ENCODE measurements around the gene CHRNB2. TPM values are rescaled to one million over a fixed set of nuclear protein-coding genes. Genes with fewer than 3 reads are reported as not detected.

The CHRNB2 gene
- total RNA-seq, 4 donors from 2014 or later = not detected

- H3K4me1 ChIP-seq = no peaks in the 10 kb centered on the region
- DNase-seq (ENCODE audit: low spot score in 2 of 2) = no peak
- no peaks in the 10 kb centered on the region for H3K9me3 ChIP-seq
- no peak overlapping the region for H3K27ac ChIP-seq
- TF ChIP-seq CTCF (IDR thresholded peaks at IDR 0.05) (no peak), POLR2A (IDR thresholded peaks at IDR 0.05) (no peak), EP300 (IDR thresholded peaks at IDR 0.05) (no peak)
- no peaks in the 10 kb centered on the region for H3K27me3 ChIP-seq
- H3K4me3 ChIP-seq = no peak overlapping the region
- peaks cover 10 to 99% (median 46%) of the 10 kb centered on the region in 3 donors for H3K36me3 ChIP-seq
Measured at GRCh38 chr1:154593390-154593789, 25.8 kb downstream of the CHRNB2 start.

- no peak overlapping the region for H3K4me3 ChIP-seq
- peaks cover 0 to 13% (median 8%) of the 10 kb centered on the region in 4 donors for H3K4me1 ChIP-seq
- no peaks in the 10 kb centered on the region for H3K27me3 ChIP-seq
- no peak for TF ChIP-seq EP300 (IDR thresholded peaks at IDR 0.05)
- no peak for TF ChIP-seq CTCF (IDR thresholded peaks at IDR 0.05)
- no peak for TF ChIP-seq POLR2A (IDR thresholded peaks at IDR 0.05)
- 81% methylated on average over 7 of the region's 7 CpGs for WGBS, 2 donors
- DNase-seq (ENCODE audit: low spot score in 2 of 2) = no peak
- H3K9me3 ChIP-seq = no peaks in the 10 kb centered on the region
- H3K27ac ChIP-seq = no peak overlapping the region
- H3K36me3 ChIP-seq = peaks cover 11 to 91% (median 32%) of the 10 kb centered on the region in 3 donors
Measured at GRCh38 chr1:154594811-154595210, 27.2 kb downstream of the CHRNB2 start.

GRCh38 chr1:154595621-154596020 lies 28.0 kb downstream of the CHRNB2 start:
- Histone ChIP-seq H3K4me1 (peaks cover 0 to 21% (median 15%) of the 10 kb centered on the region in 4 donors), H3K27me3 (no peaks in the 10 kb centered on the region), H3K4me3 (no peak overlapping the region), H3K27ac (no peak overlapping the region), H3K9me3 (no peaks in the 10 kb centered on the region), H3K36me3 (peaks cover 11 to 91% (median 36%) of the 10 kb centered on the region in 3 donors)
- DNase-seq (ENCODE audit: low spot score in 2 of 2) = no peak
- TF ChIP-seq CTCF (IDR thresholded peaks at IDR 0.05) (no peak), EP300 (IDR thresholded peaks at IDR 0.05) (no peak), POLR2A (IDR thresholded peaks at IDR 0.05) (no peak)
- WGBS, 2 donors = 86 to 87% methylated on average over 1 of the region's 1 CpG

GRCh38 chr1:154598871-154599635 lies 31.5 kb downstream of the CHRNB2 start:
- no peaks in the 10 kb centered on the region for H3K9me3 ChIP-seq
- H3K36me3 ChIP-seq = peaks cover 11 to 75% (median 31%) of the 10 kb centered on the region in 3 donors
- H3K27me3 ChIP-seq = no peaks in the 10 kb centered on the region
- no peak for DNase-seq (ENCODE audit: low spot score in 2 of 2)
- H3K4me3 ChIP-seq = no peak overlapping the region
- H3K27ac ChIP-seq = peak overlapping the region in 2 of 4 donors; percentile 40 to 64
- TF ChIP-seq CTCF (IDR thresholded peaks at IDR 0.05) (no peak), POLR2A (IDR thresholded peaks at IDR 0.05) (no peak), EP300 (IDR thresholded peaks at IDR 0.05) (no peak)
- 26 to 45% methylated on average over 3 of the region's 3 CpGs for WGBS, 2 donors
- peaks cover 0 to 53% (median 21%) of the 10 kb centered on the region in 4 donors for H3K4me1 ChIP-seq

- 64 to 70% methylated on average over 3 of the region's 3 CpGs for WGBS, 2 donors
- no peak overlapping the region for H3K4me3 ChIP-seq
- H3K36me3 ChIP-seq = peaks cover 11 to 68% (median 27%) of the 10 kb centered on the region in 3 donors
- H3K4me1 ChIP-seq = peaks cover 0 to 59% (median 24%) of the 10 kb centered on the region in 4 donors
- peak overlapping the region in 2 of 4 donors; percentile 40 to 64 for H3K27ac ChIP-seq
- TF ChIP-seq EP300 (IDR thresholded peaks at IDR 0.05) (no peak), CTCF (IDR thresholded peaks at IDR 0.05) (no peak), POLR2A (IDR thresholded peaks at IDR 0.05) (no peak)
- no peak for DNase-seq (ENCODE audit: low spot score in 2 of 2)
- H3K27me3 ChIP-seq = no peaks in the 10 kb centered on the region
- no peaks in the 10 kb centered on the region for H3K9me3 ChIP-seq
Measured at GRCh38 chr1:154599658-154600057, 32.1 kb downstream of the CHRNB2 start.

Measured in tibial nerve (tissue), 4 donors.